Measurements from ENCODE around the gene GOSR1. TPM values are rescaled to one million over a fixed set of nuclear protein-coding genes. Genes with fewer than 3 reads are reported as not detected.
"Not testable (repeated sequence)": the region's sequence is repeated elsewhere in the genome, so short reads cannot be mapped to it uniquely, and the experiment has no call there.

GOSR1 gene
- total RNA-seq, 1 experiment from 2014 or later = 12.0 TPM

- Histone ChIP-seq H3K36me3 (replicated peaks; ENCODE audit: control insufficient read depth, insufficient read depth, low read length) (peaks cover 16% of the 10 kb centered on the region), H3K27me3 (ENCODE audit: control insufficient read depth, insufficient read depth, low read length) (no peaks in the 10 kb centered on the region), H3K4me3 (ENCODE audit: insufficient read depth, low read depth, low read length) (no peak overlapping the region)
- no peak for DNase-seq
Measured at GRCh38 chr17:30520436-30520835, 43.2 kb downstream of the GOSR1 start.

- H3K36me3 ChIP-seq (replicated peaks; ENCODE audit: control insufficient read depth, insufficient read depth, low read length) = peaks cover 16% of the 10 kb centered on the region
Measured at GRCh38 chr17:30520882-30521281, 43.7 kb downstream of the GOSR1 start.

DNA sequence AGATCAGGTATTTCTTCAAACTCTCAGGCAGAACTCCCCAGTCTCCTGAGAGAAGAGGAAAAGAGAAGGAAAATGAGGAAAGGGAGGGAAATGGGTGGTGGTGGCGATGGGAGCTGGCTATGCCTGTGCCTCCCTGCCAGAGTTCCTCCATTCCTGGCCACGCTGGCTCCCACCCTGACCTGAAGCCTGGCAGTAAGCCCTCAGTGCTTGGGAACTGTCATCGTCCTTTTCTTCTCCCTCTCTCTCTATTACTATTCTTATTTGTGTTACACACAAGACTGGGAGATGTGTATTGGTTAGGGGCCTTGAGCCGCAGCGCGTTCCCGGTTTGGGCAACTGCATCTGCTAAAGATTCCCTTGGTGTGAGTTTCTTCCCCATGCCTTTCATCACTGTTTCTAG is 44.6 kb downstream of the GOSR1 start:
- H3K27me3 ChIP-seq (ENCODE audit: control insufficient read depth, insufficient read depth, low read length) = no peaks in the 10 kb centered on the region
- DNase-seq = no peak
- peaks cover 16% of the 10 kb centered on the region for H3K36me3 ChIP-seq (replicated peaks; ENCODE audit: control insufficient read depth, insufficient read depth, low read length)
- H3K4me3 ChIP-seq (ENCODE audit: insufficient read depth, low read depth, low read length) = no peak overlapping the region

More at GRCh38 chr17:30520882-30521281, 43.7 kb downstream of the GOSR1 start:
- Histone ChIP-seq H3K4me3 (ENCODE audit: insufficient read depth, low read depth, low read length) (no peak overlapping the region), H3K27me3 (ENCODE audit: control insufficient read depth, insufficient read depth, low read length) (no peaks in the 10 kb centered on the region)
- DNase-seq = no peak

GRCh38 chr17:30523236-30523635 is 46.0 kb downstream of the GOSR1 start:
- H3K36me3 ChIP-seq (replicated peaks; ENCODE audit: control insufficient read depth, insufficient read depth, low read length) = peaks cover 16% of the 10 kb centered on the region
- H3K27me3 ChIP-seq (ENCODE audit: control insufficient read depth, insufficient read depth, low read length); H3K4me3 ChIP-seq (ENCODE audit: insufficient read depth, low read depth, low read length); DNase-seq: not testable (repeated sequence)

DNA sequence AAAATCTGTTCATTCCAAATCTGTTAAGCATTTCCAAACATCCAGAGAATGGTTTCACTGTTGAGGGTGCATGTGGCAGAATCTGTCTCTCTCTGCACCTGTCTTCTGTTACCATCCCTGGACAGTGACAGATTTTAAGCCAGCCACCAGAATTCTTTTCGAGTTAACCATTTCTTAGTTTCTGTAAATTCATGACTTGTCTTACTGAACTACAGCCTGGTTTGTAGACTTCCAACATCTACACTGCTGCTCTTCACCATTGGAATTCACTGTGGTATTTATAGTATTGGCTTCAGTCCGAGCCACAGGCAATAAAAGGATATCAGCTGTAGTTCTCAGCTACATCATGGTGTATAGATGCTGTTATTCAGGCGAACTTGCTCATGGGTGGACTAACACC is 47.6 kb downstream of the GOSR1 start:
- Histone ChIP-seq H3K27me3 (ENCODE audit: control insufficient read depth, insufficient read depth, low read length) (no peaks in the 10 kb centered on the region), H3K36me3 (replicated peaks; ENCODE audit: control insufficient read depth, insufficient read depth, low read length) (peaks cover 16% of the 10 kb centered on the region), H3K4me3 (ENCODE audit: insufficient read depth, low read depth, low read length) (no peak overlapping the region)
- no peak for DNase-seq

- no peak overlapping the region for H3K4me3 ChIP-seq (ENCODE audit: insufficient read depth, low read depth, low read length)
- peaks cover 11% of the 10 kb centered on the region for H3K36me3 ChIP-seq (replicated peaks; ENCODE audit: control insufficient read depth, insufficient read depth, low read length)
- no peak for DNase-seq
- H3K27me3 ChIP-seq (ENCODE audit: control insufficient read depth, insufficient read depth, low read length) = no peaks in the 10 kb centered on the region
Measured at GRCh38 chr17:30526401-30526800, 49.2 kb downstream of the GOSR1 start.

- H3K27me3 ChIP-seq (ENCODE audit: control insufficient read depth, insufficient read depth, low read length); DNase-seq; H3K4me3 ChIP-seq (ENCODE audit: insufficient read depth, low read depth, low read length); H3K36me3 ChIP-seq (replicated peaks; ENCODE audit: control insufficient read depth, insufficient read depth, low read length): not testable (repeated sequence)
Measured at GRCh38 chr17:30528701-30529100, 51.5 kb downstream of the GOSR1 start.

DNA sequence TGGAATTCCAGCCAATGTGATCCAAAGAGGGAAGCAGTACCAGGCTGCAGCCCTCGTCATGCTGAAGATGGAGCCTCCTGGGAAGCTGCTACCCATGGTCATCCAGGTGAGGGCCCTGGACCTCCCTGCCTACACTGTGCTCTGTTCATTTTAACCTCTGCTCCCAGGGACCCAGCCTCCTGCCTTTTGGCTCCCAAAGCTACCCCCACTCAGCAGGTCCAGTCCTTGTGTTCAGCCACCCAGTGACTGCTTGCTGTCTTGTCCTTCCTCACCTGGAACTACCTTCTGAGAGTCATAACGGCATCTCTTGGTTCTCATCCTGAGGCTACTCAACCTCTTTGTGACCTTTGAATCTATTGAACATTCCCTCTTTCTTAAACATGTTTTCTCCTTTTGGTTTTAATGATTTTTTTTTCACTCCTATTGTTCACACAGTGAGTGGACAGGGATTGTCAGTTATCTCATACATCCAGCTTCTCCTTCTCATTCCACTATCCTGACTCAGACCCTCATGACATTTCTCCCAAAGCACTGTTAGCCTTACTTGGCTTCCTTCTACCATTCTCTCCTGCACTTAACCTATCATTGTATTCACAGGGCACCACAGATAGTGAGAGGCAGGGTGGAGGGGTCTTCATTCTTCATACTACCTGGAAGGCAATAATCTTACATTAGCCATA is 53.3 kb downstream of the GOSR1 start:
- H3K27me3 ChIP-seq (ENCODE audit: control insufficient read depth, insufficient read depth, low read length) = no peaks in the 10 kb centered on the region
- no peaks in the 10 kb centered on the region; the same call in 1 of the 2 replicates for H3K36me3 ChIP-seq (replicated peaks; ENCODE audit: control insufficient read depth, insufficient read depth, low read length)
- no peak for DNase-seq
- H3K4me3 ChIP-seq (ENCODE audit: insufficient read depth, low read depth, low read length) = no peak overlapping the region

DNA sequence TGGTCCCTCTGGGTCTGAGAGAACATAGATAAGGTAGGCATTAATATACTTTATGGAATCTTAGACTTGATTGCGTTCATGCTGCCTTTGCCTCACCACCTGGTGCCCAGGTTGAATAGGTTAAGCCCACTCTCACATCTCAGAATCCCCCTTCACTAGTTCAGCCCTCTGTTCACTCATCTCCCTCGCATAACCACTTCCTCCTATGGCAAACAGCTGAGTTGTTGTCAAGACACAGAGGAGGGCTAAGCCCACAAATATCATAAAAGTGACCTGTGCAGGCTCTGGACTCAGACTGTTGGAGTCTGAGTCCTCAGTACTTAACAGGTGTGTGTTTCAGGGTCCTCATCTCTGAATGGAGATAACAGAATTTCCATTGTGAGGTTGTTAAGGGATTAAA is 55.7 kb downstream of the GOSR1 start:
- DNase-seq = no peak
- Histone ChIP-seq H3K4me3 (ENCODE audit: insufficient read depth, low read depth, low read length) (no peak overlapping the region), H3K36me3 (replicated peaks; ENCODE audit: control insufficient read depth, insufficient read depth, low read length) (no peaks in the 10 kb centered on the region; the same call in 1 of the 2 replicates), H3K27me3 (ENCODE audit: control insufficient read depth, insufficient read depth, low read length) (no peaks in the 10 kb centered on the region)

- DNase-seq = no peak
- Histone ChIP-seq H3K36me3 (replicated peaks; ENCODE audit: control insufficient read depth, insufficient read depth, low read length) (no peaks in the 10 kb centered on the region; the same call in 1 of the 2 replicates), H3K27me3 (ENCODE audit: control insufficient read depth, insufficient read depth, low read length) (no peaks in the 10 kb centered on the region), H3K4me3 (ENCODE audit: insufficient read depth, low read depth, low read length) (no peak overlapping the region)
Measured at GRCh38 chr17:30534298-30534697, 57.1 kb downstream of the GOSR1 start.

DNA sequence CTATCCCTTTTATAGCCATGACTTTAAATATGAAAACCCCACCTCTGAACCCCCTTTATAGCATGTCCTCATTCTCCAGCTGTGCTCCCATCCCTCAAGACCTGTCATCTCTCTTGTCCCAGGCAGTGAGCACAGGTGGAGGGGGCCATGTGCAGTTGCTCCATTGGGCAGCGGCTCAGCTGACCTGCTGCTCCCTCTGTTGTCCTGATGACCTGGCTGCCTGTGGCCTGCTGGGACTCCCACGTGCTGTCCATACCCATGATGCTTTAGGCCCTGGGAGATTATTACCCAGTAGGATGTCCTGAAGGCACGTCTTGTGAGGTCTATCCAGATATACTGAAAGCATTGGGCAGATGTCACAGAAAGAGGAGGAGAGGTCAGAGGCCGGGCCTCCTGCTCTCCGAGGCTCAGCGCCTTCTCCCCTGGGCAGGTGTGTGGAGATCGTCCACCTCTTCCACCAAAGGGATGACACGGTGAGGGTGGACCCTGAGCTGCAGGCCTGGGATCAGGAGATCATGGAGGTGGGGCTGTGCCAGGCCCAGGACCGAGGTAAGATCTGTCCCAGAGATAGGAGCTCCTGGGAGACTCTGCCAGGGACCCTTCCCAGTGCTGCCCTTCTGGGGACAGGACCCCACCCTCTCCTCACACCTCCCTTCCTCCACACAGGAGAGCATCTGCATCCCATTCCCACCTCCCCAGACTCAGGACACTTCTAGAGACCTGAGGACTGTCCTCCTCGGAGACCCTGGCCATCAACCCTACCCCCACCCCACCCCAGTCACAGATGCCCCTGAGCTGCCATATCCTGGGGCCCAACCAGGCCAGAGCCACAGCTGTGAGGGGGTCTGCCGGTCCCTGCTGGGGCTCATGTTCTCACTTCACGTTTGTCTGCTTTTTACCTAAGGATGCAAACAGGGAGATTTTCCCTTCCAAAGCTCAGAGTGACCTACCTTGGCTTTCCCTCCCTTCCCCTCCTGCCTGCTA is 58.0 kb downstream of the GOSR1 start:
- DNase-seq = no peak

DNA sequence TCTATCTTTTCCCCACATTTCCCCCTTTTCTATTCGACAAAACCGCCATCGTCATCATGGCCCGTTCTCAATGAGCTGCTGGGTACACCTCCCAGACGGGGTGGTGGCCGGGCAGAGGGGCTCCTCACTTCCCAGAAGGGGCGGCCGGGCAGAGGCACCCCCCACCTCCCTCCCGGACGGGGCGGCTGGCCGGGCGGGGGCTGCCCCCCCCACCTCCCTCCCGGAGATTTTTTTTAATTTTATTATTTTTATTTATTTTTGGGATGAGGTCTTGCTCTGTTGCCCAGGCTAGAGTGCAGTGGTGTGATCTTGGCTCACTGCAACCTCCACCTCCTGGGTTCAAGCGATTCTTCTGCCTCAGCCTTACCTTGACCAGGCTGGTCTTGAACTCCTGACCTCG is 59.6 kb downstream of the GOSR1 start:
- H3K4me3 ChIP-seq (ENCODE audit: insufficient read depth, low read depth, low read length); H3K27me3 ChIP-seq (ENCODE audit: control insufficient read depth, insufficient read depth, low read length); DNase-seq; H3K36me3 ChIP-seq (replicated peaks; ENCODE audit: control insufficient read depth, insufficient read depth, low read length): not testable (repeated sequence)

More for the DNA sequence above, 58.0 kb downstream of the GOSR1 start:
- Histone ChIP-seq H3K27me3 (ENCODE audit: control insufficient read depth, insufficient read depth, low read length) (no peaks in the 10 kb centered on the region), H3K4me3 (ENCODE audit: insufficient read depth, low read depth, low read length) (no peak overlapping the region), H3K36me3 (replicated peaks; ENCODE audit: control insufficient read depth, insufficient read depth, low read length) (no peaks in the 10 kb centered on the region; the same call in 1 of the 2 replicates)

GRCh38 chr17:30537667-30538066 is 60.5 kb downstream of the GOSR1 start:
- not testable (repeated sequence) for DNase-seq; H3K4me3 ChIP-seq (ENCODE audit: insufficient read depth, low read depth, low read length); H3K27me3 ChIP-seq (ENCODE audit: control insufficient read depth, insufficient read depth, low read length); H3K36me3 ChIP-seq (replicated peaks; ENCODE audit: control insufficient read depth, insufficient read depth, low read length)

DNA sequence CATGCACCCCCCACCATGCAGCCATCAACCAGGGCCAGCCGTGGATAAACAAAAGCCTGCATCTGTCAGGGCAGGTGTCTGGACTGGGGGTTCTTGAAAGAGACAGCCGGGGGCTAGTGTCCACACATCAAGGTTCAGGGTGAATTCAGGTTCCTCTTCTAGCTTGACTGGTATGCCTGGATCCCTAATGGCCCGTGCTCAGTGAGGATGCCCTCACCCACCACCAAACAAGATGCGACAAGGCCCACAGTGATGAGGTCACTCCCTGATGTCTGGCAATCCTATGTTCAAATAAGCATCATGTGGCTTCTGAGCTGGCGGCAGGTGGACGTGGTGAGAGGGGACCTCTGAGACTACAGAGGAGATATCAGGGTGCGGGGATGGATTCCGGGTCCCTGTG is 64.6 kb downstream of the GOSR1 start:
- no peak for DNase-seq
- no peak overlapping the region for H3K4me3 ChIP-seq (ENCODE audit: insufficient read depth, low read depth, low read length)
- H3K27me3 ChIP-seq (ENCODE audit: control insufficient read depth, insufficient read depth, low read length) = no peaks in the 10 kb centered on the region
- H3K36me3 ChIP-seq (replicated peaks; ENCODE audit: control insufficient read depth, insufficient read depth, low read length) = no peaks in the 10 kb centered on the region

GRCh38 chr17:30543456-30543855 is 66.2 kb downstream of the GOSR1 start:
- Histone ChIP-seq H3K36me3 (replicated peaks; ENCODE audit: control insufficient read depth, insufficient read depth, low read length) (no peaks in the 10 kb centered on the region), H3K27me3 (ENCODE audit: control insufficient read depth, insufficient read depth, low read length) (no peaks in the 10 kb centered on the region), H3K4me3 (ENCODE audit: insufficient read depth, low read depth, low read length) (no peak overlapping the region)
- no peak for DNase-seq
